Measurements from ENCODE around the gene MID2.
A peak's percentile ranks its signal among the peaks of the same experiment; 100 is the strongest.
"Not testable (repeated sequence)": the region's sequence is repeated elsewhere in the genome, so short reads cannot be mapped to it uniquely, and the experiment has no call there.

MID2 gene

GRCh38 chrX:107842715-107843400 is 17.2 kb downstream of the MID2 start:
- DNase-seq: no peak

- no peak for DNase-seq
Observed at GRCh38 chrX:107845625-107846024, 20.0 kb downstream of the MID2 start.

GRCh38 chrX:107848591-107848990 is 22.9 kb downstream of the MID2 start:
- no peak for DNase-seq

GRCh38 chrX:107849747-107850421 is 24.2 kb downstream of the MID2 start:
- DNase-seq: no peak

- DNase-seq: no peak
Observed at GRCh38 chrX:107850422-107850765, 24.7 kb downstream of the MID2 start.

- DNase-seq: no peak
Observed at GRCh38 chrX:107851215-107851614, 25.5 kb downstream of the MID2 start.

- DNase-seq: not testable (repeated sequence)
Observed at GRCh38 chrX:107851665-107852064, 26.0 kb downstream of the MID2 start.

- no peak for DNase-seq
Observed at GRCh38 chrX:107856289-107856688, 30.6 kb downstream of the MID2 start.

GRCh38 chrX:107857041-107857440 is 31.4 kb downstream of the MID2 start:
- not testable (repeated sequence) for DNase-seq

GRCh38 chrX:107857837-107858236 is 32.2 kb downstream of the MID2 start:
- no peak for DNase-seq

- no peak for DNase-seq
Observed at GRCh38 chrX:107861056-107861455, 35.4 kb downstream of the MID2 start.

- DNase-seq: no peak
Observed at GRCh38 chrX:107871136-107871535, 45.5 kb downstream of the MID2 start.

- no peak for DNase-seq
Observed at GRCh38 chrX:107878106-107878505, 52.4 kb downstream of the MID2 start.

GRCh38 chrX:107880054-107880610 is 54.5 kb downstream of the MID2 start:
- DNase-seq: no peak

GRCh38 chrX:107894038-107894437 is 68.4 kb downstream of the MID2 start:
- DNase-seq: peak; percentile 29 to 34

GRCh38 chrX:107902721-107903120 is 77.1 kb downstream of the MID2 start:
- DNase-seq: no peak

GRCh38 chrX:107905366-107905765 is 79.7 kb downstream of the MID2 start:
- no peak for DNase-seq

GRCh38 chrX:107924136-107924746 is 98.6 kb downstream of the MID2 start:
- no peak for DNase-seq

GRCh38 chrX:107934262-107934661 is 108.6 kb downstream of the MID2 start:
- DNase-seq: no peak

GRCh38 chrX:107935200-107935599 is 109.5 kb downstream of the MID2 start:
- DNase-seq: no peak

GRCh38 chrX:107935664-107936433 is 110.2 kb downstream of the MID2 start:
- DNase-seq: no peak

GRCh38 chrX:107936434-107936730 is 110.7 kb downstream of the MID2 start:
- DNase-seq: no peak

GRCh38 chrX:107940095-107940494 is 114.4 kb downstream of the MID2 start:
- DNase-seq: no peak

All from Kasumi-1 (cell line).